Measurements from ENCODE around the gene LTBR. TPM values are rescaled to one million over a fixed set of nuclear protein-coding genes. Genes with fewer than 3 reads are reported as not detected.
"Not testable (repeated sequence)": the region's sequence is repeated elsewhere in the genome, so short reads cannot be mapped to it uniquely, and the experiment has no call there.

Gene LTBR
- polyA plus RNA-seq, 1 donor from 2014 or later = not detected

DNA sequence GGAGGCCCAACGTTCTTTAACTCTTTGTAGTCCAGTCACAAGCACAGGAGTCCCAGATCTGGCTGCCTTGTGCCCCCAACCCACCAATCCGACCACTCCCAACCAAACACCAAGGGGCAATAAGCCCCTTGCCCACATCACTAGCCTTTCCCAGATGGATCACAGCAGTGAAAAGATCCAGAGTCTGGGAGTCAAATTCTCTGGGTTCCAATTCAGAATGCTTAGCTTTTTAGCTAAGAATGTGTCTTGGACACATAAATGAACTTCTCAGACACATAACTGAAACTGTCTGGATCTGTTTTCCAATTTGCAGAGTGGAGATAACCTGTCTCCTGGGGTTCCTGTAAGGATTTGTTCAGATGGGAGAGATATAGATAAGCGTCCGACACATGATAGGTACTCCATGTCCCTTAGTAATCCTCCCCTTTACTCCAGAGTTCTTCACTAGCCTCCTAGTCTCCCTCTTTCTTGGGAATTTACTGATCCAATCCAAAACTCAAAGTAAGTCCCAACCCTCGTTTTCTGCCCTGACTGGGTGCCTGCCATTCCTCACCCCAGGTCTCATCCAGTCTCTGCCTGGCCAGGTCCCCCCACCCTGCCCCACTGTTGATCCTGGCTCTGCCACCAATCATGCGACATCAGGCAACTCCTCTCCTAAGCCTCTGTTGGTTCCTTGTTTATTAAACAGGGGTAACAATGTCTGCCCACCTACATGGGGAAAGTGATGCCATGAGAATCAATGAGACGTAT is 41.6 kb upstream of the LTBR start:
- H3K9me3 Mint-ChIP-seq = no peaks in the 10 kb centered on the region
- peaks cover 0 to 8% (median 4%) of the 10 kb centered on the region in 3 donors for H3K4me1 Mint-ChIP-seq
- peaks cover 53% of the 10 kb centered on the region for H3K27me3 Mint-ChIP-seq
- H3K36me3 Mint-ChIP-seq = no peaks in the 10 kb centered on the region
- no peak overlapping the region for H3K27ac Mint-ChIP-seq
- peak overlapping the region in 2 of 4 donors; percentile 19 to 47 for H3K4me3 Mint-ChIP-seq

DNA sequence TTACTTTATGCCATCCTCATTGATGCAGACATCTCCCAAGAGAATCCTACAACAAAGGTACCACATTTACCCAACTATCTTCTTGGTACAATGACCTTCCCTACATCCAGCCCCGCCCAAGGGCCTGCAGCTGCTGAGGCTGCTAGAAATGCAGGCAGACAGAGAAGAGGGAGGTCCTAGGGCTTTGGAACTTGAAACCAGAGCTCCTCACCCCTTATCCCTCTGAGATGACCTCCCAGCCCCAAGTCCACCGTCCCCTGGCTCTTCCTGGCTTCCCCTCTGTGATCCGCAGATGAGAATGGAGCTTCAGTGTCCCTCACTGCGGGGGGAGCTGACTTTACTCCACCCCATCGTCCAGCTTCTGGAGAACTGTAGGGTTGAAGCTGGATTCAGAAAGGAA is 40.4 kb upstream of the LTBR start:
- Mint-ChIP-seq H3K4me1 (peaks cover 0 to 5% (median 2%) of the 10 kb centered on the region in 3 donors), H3K9me3 (no peaks in the 10 kb centered on the region), H3K36me3 (no peaks in the 10 kb centered on the region), H3K27me3 (peaks cover 50% of the 10 kb centered on the region), H3K4me3 (no peak overlapping the region), H3K27ac (no peak overlapping the region)

DNA sequence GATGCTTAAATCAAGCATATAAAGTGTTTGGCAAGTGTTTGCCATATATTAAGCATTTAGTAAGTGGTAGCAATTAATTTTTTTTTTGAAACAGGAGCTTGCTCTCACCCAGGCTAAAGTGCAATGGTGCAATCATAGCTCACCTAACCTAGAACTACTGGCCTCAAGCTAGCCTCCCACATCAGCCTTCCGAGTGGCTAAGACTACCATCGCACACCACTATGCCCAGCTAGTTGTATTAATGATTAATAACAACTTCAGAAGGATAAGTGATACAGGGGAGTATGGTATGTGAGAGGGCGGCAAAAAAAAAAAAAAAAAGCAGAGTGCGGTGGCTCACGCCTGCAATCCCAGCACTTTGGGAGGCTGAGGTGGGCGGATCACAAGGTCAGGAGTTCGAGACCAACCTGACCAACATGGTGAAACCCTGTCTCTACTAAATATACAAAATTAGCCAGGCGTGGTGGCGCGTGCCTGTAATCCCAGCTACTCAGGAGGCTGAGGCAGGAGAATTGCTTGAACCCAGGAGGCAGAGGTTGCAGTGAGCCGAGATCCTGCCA is 39.8 kb upstream of the LTBR start:
- not testable (repeated sequence) for H3K27ac Mint-ChIP-seq, H3K36me3 Mint-ChIP-seq, H3K9me3 Mint-ChIP-seq, H3K4me1 Mint-ChIP-seq, H3K4me3 Mint-ChIP-seq
- H3K27me3 Mint-ChIP-seq = peaks cover 53% of the 10 kb centered on the region

DNA sequence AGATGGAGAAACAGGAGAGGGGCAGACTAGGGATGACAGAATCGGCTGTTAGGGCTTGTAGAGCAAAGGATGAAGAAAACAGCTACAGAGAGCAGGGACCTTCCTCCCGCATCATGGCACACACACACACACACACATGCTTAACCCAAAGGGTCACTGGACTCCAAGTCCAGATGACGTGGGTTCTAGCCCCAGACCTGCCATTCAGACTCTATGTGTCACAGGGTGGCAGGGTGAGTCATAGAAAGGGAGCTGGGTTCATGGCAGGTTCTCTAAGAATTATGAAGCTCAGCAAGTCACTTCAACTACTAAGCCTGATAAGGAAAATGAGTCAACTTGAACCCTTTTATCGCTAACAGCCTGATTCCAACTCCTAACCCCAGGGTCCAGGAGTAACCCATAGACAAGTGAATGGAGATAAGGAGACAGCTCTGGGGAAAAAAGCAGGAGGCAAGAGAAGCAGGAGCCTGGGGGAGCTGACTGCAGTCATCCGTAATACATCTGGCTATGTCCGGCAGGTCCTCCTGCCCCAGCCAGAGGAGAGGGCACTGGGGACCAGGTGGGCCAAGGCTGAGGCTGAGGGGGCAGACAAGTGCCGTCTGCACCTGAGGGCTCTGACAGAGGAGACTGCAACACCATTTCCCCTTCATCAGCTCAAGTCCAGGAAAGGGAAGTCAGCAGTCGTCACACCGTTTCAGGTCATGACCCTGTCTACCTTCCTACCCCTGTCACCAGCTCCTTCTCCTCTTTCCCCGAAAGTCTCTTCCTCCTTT is 38.5 kb upstream of the LTBR start:
- H3K4me3 Mint-ChIP-seq = no peak overlapping the region
- H3K27ac Mint-ChIP-seq = no peak overlapping the region
- no peaks in the 10 kb centered on the region for H3K36me3 Mint-ChIP-seq
- H3K9me3 Mint-ChIP-seq = no peaks in the 10 kb centered on the region
- H3K27me3 Mint-ChIP-seq = peaks cover 54% of the 10 kb centered on the region
- peaks cover 0 to 5% (median 2%) of the 10 kb centered on the region in 3 donors for H3K4me1 Mint-ChIP-seq

DNA sequence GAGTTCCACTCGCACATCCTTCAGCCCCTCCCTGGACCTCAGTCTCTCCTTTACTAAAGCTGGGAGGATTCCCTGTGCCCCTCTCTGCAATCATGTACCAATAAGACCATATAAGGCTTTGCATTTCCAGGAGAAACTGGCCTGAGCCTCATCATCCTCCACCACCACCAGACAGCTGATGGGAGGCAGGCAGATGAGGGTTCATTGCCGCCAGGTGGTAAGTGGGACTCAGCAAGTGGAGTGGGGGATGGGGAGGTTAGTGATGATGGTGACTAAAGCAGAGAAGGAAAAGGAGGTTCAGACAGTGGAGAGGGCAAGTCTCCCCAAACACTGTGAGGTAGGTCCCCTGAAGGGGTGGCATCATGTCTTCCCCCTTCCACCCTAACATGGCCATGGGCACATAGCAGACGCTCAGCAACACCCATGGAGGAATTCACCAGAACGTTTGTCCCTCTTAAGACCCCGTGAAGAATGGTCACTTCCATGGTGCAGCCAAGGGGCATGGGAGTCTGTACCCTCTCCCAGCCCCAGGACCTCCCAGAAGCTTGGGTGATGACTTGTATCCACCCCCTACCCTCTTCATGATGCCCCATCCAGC is 37.6 kb upstream of the LTBR start:
- peaks cover 51% of the 10 kb centered on the region for H3K27me3 Mint-ChIP-seq
- H3K4me3 Mint-ChIP-seq = no peak overlapping the region
- H3K4me1 Mint-ChIP-seq = peaks cover 0 to 5% (median 2%) of the 10 kb centered on the region in 3 donors
- H3K27ac Mint-ChIP-seq = no peak overlapping the region
- H3K9me3 Mint-ChIP-seq = no peaks in the 10 kb centered on the region
- no peaks in the 10 kb centered on the region for H3K36me3 Mint-ChIP-seq

DNA sequence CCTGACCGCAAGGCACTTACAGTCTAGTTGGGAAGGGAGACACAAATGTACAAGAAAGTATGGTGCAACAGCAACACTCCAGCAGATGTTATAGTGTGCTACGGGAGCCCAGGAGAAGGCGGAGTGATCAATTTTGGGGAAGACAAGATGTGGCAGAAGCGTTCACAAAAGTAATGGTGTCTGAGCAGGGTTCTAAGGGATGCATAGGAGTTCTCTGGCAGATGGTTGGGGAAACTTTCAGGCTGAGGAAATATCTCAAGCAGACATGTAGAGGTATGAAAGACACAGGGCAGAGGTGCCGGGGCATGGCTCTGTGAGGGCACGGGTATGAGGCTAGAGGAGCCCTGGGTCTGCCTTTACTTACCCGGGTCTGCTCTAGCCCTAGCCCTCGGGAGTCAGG is 37.0 kb upstream of the LTBR start:
- Mint-ChIP-seq H3K27me3 (peaks cover 46% of the 10 kb centered on the region), H3K9me3 (no peaks in the 10 kb centered on the region), H3K4me3 (peak overlapping the region in 2 of 4 donors; percentile 7 to 26), H3K36me3 (no peaks in the 10 kb centered on the region), H3K27ac (no peak overlapping the region), H3K4me1 (peaks cover 0 to 5% (median 2%) of the 10 kb centered on the region in 3 donors)

DNA sequence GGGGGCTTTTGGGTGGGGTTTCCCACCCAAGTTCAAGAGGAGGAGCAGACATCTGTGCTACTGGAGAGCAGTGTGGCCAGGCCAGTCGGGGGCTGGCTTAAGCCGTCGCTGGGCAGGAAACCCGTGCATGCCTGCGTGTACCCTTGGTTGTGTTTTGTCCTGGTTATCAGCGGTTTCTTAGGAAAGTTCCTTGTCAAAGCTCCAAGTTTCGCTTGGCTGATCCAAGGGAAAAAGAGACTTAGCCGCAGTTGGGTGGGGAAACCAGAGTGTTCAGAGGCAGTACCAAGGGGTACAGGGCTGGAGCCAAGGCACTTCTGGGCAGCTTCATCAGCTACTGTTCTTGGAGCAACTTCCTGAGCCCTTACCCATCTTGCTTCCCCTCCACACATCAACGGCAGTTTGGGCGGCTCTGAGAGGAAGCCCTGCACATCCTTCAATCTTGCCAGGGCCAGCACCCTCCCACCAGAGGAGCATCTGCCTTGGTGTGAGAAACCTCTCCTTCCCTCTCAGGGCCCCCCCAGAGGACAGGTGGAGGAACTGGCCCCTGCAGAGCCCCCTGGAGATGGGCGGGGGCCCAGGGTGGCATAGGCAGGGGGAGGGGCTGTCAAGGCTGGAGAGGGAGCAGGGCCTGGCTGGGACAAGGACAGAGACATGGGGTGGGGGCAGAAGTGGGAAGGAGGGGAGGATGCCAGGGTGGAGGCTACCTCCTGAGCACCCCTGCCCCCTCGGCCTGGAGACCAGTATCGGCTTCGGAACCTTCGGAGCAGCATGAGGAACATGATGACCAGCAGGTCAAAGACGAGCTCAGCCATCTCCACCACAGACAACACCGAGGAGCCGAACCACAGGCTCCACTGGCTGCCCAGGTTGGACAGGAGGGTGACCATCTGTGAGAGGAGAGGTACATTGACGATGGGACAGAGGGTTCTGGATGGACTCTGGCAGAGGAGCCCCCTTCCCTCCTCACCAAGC is 36.3 kb upstream of the LTBR start:
- H3K27ac Mint-ChIP-seq = no peak overlapping the region
- no peak overlapping the region for H3K4me3 Mint-ChIP-seq
- H3K4me1 Mint-ChIP-seq = peaks cover 0 to 5% (median 1%) of the 10 kb centered on the region in 3 donors
- H3K36me3 Mint-ChIP-seq = no peaks in the 10 kb centered on the region
- H3K27me3 Mint-ChIP-seq = peaks cover 42% of the 10 kb centered on the region
- H3K9me3 Mint-ChIP-seq = no peaks in the 10 kb centered on the region

DNA sequence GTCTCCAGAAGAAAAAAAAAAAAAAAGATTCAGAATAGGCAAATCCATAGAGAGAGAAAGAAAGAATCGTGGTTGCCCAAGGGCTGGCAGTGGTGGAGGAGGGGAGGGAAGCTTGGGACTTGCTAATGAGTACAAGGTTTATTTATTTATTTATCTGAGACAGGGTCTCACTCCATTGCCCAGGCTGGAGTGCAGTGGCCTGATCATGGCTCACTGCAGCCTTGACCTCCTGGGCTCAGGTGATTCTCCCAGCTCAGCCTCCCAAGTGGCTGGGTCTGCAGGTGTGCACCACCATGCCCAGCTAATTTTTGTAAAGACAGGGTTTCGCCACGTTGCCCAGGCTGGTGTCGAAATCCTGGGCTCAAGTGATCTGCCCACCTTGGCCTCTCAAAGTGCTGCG is 32.3 kb upstream of the LTBR start:
- H3K27me3 Mint-ChIP-seq = peaks cover 26% of the 10 kb centered on the region
- H3K4me3 Mint-ChIP-seq = peak overlapping the region in 1 of 4 donors; percentile 63
- no peaks in the 10 kb centered on the region for H3K9me3 Mint-ChIP-seq
- H3K27ac Mint-ChIP-seq = no peak overlapping the region
- H3K4me1 Mint-ChIP-seq = peaks cover 0 to 4% (median 0%) of the 10 kb centered on the region in 3 donors
- no peaks in the 10 kb centered on the region for H3K36me3 Mint-ChIP-seq

DNA sequence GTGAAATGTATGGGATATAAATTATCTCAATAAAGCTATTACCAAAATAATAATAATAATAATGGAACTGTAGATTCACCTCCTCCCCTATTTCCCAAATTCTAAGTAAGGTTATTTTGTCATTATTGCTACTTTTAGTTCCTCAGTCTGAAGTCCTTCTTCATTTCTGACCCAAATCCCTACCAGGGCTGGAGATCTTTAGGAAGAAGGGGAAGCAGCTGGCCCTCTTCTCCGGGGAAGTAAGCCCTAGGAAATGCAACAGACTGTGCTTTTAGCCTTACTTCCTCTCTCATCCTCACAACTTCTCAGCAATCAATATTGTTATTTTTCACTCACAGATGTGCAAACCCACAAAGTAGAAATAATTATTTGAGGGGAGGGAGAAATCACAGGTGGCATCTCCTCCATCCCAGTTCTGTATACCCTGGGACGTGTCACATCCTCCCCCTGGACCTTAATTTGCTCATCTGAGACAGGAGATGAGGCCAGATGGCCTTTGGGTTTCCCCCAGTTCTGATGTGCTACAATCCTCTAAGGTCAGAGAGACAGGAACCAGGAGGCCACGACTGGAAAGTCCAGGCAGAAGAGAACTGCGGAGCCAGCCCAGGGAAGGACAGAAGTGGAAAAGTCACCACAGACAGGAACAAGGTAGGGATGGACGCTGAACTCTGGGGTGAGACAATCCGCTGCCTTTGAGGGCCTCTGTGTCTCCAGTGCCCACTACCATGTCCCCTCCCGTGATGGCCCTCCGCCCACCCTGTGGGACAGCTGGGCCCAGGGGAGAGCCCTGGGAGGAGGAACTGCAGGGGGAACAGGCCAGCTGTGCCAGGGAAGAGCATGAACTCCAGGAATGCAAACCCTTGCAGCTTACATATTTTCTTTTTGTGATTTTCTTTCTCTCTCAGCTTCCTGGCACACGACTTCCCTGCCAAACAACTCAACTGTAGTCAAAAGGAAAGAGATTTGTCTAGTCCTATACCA is 31.5 kb upstream of the LTBR start:
- H3K27ac Mint-ChIP-seq = no peak overlapping the region
- H3K4me3 Mint-ChIP-seq = no peak overlapping the region
- H3K9me3 Mint-ChIP-seq = no peaks in the 10 kb centered on the region
- peaks cover 0 to 4% (median 0%) of the 10 kb centered on the region in 3 donors for H3K4me1 Mint-ChIP-seq
- peaks cover 26% of the 10 kb centered on the region for H3K27me3 Mint-ChIP-seq
- no peaks in the 10 kb centered on the region for H3K36me3 Mint-ChIP-seq

DNA sequence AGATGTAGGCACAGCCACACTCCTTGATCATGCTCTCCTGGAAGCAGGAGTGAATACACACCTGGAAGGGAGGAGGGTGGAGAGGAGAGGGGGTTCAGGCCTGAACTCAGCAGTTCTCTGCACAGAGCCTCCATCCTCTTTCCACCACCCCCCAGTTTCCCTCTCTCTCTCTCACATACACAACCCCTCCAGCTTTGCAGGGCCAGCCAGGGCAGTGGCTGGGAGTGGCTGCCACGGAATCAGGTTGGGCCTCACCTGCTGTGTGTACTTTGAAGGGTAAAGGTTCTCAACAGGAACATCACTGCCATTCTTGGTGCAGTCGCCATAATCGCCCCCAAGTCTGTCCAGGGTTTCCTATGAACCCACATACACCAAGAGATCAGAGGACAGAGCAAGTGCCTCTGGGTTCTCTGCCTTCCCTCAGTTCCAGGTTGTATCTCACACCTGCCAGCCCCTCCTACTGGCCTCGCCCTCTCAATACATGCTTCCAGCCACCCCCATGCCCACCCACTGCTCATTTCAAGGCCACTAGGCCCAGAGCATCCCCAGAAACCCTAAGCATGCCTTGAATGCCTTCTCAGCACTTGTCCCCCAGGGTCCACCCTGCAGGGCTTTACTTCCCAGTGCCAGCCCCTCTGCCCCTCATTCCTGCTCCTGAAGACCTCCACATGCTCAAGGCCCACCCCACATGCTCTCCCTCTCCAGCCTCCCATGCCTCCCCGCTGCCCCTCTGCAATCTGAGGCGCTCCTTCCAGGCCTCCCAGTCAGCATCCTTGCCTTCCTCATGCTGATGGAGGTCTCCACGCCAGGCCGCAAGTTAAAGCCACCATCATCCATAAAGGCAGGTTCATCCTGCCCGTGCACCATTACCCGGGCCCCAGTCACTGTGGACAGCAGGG is 29.2 kb upstream of the LTBR start:
- H3K27me3 Mint-ChIP-seq = peaks cover 35% of the 10 kb centered on the region
- no peak overlapping the region for H3K27ac Mint-ChIP-seq
- no peaks in the 10 kb centered on the region for H3K9me3 Mint-ChIP-seq
- H3K4me1 Mint-ChIP-seq = peaks cover 0 to 4% (median 0%) of the 10 kb centered on the region in 3 donors
- H3K36me3 Mint-ChIP-seq = no peaks in the 10 kb centered on the region
- peak overlapping the region in 1 of 4 donors; percentile 38 for H3K4me3 Mint-ChIP-seq

DNA sequence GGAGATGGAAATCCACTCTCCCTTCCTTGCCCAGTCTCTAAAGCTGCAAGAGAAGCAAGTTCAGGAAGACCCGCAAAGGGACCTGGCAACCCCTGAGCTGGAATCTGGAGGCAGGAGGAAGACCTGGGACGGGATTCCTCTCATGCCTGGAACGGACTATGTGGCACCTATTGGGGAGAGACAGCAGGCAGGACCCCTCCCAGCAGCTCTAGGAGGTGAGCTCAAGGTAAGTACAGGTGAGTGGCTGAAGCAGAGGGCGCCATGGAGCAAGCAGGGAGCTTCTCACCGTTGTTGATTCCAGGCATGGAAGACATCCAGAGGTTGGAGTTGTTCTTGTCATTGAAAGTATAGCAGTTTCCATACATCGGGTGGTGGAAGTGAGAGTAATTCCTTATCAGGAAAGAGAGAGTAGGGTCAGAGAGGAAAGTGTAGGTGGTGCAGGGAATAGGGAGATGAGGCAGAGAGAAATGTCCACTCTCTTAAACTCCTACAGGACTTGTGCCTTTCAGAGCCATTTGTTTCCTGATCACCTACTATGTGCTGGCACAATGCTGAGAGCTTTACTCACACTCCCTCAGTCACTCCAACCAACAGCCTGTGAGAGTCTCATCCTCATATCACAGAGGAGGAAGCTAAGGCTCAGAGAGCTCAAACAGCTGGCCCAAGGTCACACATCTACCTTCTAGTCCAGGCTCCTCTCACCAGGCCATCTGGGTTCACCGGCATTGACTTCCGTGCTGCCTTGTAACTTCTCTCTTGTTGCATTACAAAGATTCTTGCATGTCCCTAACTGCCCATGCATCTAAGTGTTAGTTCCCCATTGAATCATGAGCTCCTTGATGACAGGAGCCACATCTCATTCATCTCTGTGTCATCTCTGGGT is 28.2 kb upstream of the LTBR start:
- Mint-ChIP-seq H3K4me3 (no peak overlapping the region), H3K27ac (no peak overlapping the region), H3K4me1 (peaks cover 0 to 4% (median 3%) of the 10 kb centered on the region in 3 donors), H3K9me3 (no peaks in the 10 kb centered on the region), H3K36me3 (no peaks in the 10 kb centered on the region), H3K27me3 (peaks cover 41% of the 10 kb centered on the region)

DNA sequence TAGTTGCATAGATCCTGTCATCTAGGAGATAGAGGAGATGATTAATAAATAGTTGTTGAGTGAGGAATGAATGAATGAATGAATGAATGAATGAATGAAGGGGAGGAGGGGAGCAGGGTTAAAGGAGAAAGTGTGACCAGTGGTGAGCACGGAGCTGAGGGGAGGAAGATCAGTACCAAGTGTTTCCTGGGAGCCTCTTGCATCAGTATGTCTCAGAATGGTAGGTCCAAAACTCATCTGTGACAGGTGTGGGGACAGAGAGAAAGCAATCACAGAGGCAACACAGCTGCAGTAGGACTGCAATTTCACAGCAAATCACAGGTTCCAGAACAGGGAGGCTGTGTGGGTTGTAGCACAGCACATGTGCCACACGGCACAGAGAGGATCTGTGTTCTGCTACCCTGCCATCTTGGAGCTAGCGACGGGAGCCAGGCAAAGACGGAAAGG is 27.6 kb upstream of the LTBR start:
- Mint-ChIP-seq H3K36me3 (no peaks in the 10 kb centered on the region), H3K27ac (no peak overlapping the region), H3K4me1 (peaks cover 0 to 4% (median 3%) of the 10 kb centered on the region in 3 donors), H3K4me3 (no peak overlapping the region), H3K9me3 (no peaks in the 10 kb centered on the region), H3K27me3 (peaks cover 45% of the 10 kb centered on the region)
